Stimulated activated CD8-positive, alpha-beta memory T cell treated with anti-CD3 and anti-CD28 coated beads, Interleukin-12 subunit alpha, Interleukin-12 subunit beta, amount 100 ng/mL, for 4 hours (primary cell): ENCODE results near the gene PPARG.
"Not testable (repeated sequence)": the region's sequence is repeated elsewhere in the genome, so short reads cannot be mapped to it uniquely, and the experiment has no call there.

Experiments used
- DNase-seq: peaks from one replicate; pipeline ENCODE4 v3.0.0-alpha.2; 2020; ENCODE audit warnings: low read depth

PPARG gene

DNA sequence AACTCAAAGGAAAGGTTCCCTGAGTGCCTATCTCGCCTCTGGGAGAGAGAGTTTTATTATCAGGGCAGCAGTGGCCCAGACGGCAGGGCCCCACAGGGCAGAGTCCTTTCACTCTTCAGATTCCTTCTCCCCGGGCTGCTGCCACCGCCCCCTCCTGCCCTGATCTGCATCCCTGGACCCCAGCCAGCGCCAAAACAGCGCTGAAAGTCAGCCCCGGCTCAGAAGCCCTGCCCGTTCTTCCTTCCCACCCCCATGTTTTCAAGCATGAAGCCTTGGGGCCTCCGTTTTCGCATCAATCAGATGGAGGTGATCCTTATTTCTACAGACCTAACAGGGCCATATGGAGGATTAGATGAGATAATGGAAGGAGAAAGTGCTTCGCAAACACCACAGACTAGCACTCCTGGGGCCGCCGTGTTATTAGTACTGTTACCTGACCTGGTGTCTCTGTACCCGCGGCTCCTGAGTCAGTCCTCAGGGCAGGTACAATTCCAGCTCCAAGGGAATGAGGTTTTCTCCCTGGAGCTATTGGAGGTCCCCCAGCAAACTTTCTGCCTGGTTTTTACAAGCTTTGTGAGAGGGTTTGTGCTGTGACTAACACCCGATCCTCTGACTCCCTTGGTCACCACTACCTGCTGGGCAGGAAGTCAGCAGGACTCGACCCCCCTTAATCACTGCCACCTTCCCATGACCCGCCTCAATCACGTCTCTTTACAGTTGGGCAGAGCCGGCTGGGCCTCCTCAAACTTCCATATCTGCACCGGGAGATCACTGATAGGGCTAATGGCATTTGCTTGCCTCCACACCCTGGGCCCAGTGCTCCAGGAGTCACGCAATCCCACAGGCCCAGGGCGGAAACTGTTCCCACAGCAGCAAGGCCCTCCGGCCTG lies 156.0 kb downstream of the PPARG start:
- DNase-seq, result no peak

DNA sequence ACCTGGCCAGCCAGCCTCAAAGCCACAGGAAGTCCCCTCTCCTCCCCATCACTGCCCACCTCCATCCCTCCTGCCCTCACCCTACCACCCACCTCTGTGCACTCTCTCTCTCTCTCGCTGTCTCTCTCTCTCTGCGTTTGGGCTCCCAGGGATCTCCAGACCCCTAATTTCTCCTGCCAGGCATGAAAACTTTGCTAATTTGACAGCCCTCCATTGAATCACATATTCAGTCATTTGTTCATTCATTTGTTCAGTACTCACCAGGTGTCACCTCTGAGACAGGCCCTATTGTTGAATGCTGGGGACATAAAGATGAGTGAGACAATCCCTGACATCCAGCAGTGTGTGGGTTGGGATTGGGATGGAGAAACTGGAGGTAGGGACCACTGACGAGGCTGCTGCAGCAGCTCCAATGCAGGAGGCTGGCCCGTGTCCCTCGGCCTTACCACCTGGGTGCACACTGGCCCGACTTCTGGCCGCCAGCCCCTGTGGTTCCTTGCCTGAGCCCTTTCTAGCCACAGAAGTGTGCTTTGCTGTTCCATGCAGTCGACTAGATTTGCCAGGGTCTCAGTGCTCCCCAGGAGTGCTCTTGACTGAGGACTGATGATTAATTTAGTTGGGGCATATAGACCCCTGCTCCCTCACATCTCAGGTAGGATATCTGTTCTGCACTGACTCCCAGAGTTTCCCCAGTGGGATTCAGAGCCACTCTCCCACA lies 156.8 kb downstream of the PPARG start:
- DNase-seq, result no peak

DNA sequence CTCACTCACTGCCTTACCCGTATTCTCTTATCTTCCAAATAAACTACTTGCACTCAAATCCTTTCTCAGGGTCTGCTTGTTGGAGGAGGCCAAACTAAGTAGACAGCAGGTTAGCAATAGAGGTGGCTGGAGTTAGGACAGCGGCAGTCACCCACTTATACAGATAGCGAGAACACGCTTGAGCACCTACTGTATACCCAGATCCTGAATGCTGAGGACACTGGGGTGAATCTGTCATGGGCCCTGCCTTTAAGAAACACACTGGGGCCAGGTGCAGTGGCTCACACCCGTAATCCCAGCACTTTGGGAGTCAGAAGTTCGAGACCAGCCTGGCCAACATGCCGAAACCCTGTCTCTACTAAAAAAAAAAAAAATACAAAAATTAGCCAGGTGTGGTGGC lies 157.4 kb downstream of the PPARG start:
- DNase-seq, result no peak

DNA sequence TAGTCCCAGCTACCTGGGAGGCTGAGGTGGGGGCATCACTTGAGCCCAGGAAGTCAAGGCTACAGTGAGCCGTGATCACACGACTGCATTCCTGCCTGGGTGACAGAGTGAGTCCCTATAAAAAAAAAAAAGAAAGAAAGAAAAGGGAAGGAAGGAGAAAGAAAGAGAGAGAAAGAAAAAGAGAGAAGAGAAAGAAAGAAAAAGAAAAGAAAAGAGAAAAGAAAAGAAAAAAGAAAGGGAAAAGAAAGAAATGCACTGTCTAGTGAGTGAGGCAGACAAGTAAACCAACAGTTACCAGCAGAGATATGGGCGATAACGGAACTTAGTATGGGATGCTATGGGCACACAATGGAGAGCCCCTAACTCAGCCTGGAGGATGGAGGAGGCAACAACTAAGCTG lies 158.2 kb downstream of the PPARG start:
- DNase-seq, result no peak

DNA sequence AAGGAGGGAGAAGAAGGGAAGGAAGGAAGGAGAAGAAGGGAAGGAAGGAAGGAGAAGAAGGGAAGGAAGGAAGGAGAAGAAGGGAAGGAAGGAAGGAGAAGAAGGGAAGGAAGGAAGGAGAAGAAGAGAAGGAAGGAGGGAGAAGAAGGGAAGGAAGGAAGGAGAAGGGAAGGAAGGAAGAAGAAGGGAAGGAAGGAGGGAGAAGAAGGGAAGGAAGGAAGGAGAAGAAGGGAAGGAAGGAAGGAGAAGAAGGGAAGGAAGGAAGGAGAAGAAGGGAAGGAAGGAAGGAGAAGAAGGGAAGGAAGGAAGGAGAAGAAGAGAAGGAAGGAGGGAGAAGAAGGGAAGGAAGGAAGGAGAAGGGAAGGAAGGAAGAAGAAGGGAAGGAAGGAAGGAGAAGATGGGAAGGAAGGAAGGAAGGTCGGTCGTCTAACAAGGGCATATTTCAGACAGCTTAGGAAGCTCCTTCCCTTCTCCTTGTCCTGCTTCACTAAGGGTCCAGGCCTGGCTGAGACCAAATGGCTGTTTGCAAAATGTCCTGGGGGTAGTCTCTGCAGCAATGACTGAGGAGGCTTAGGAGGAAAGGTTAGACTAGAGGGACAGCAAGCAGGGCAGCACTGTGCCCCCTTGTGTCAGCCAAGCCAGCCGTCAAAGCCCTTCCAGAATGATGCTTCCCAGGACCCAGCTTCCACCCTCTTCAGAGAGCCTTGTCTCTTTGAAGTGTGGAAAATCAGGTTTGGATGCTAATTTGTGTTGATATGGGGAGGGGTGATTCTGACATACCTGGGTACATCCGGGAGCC lies 159.7 kb downstream of the PPARG start:
- DNase-seq, result not testable (repeated sequence)

DNA sequence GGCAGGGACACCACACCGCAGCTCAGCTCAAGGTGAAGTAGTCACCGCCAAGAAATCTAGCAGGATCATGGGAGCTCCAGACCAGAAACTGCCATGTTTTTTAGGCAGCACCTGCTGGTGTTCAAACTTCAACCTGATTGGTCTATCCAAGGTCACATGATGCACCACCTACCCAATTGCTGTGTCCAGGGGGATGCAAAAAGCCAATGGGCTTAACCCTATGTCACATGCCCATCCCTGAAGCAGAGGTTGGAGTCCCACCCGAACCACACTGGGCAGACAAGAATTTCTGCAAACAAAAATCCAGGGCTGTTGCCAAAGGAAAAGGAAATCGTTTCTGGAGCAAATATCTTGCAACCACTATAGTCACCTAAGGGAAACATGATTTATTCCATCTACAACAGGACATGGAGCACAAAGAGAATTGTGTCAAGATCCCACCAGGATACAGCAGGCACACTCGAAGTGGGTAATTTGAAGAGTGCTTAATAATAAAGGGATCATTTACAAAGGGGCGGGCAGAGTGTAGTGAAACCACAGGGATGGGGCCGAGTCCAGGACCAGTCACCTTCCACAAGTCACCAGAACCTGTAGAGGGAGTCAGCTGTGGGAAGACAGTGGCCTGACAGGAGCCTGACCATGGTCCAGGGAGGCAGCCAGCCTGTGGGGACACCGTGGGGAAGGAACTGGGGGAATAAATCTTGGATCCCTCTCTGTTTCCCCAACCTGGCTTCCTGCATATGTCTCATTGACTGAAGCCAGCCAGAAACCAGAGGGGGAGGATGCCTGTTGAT lies 161.2 kb downstream of the PPARG start:
- DNase-seq, result no peak

DNA sequence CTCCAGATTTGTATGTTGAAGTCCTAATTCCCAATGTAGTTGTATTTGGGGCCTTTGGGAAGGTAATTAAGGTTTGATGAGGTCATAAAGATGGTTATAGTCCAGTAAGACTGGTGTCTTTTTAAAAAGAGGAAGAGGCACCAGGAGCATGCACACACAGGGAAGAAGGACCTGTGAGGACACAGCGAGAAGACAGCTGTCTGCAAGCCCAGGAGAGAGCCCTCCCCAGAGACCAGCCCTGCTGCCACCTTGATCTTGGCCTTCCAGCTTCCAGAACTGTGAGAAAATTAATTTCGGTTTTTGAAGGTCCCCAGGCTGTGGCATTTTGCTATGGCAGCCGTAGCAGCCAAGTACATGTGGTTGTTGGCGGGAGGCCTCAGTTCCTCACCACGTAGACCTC lies 162.6 kb downstream of the PPARG start:
- no peak for DNase-seq

DNA sequence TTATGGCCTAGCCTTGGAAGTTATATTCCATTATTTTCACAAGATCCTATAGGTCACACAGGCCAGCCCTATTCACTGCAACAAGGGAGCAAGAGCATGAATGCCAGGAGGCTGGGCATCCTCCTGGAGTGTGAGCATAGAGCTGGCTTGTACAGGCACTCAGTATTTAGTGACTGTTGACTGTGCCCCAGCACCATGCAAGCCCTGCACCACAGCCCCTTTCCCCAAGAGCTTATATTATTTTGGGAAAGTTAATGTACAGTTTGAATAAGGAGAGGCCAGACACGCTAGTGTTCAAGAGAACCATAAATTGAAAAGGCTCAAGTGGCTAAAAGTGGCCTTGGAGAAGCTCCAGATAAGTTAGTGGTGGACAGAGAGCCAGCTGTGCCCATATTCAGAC lies 163.1 kb downstream of the PPARG start:
- no peak for DNase-seq

DNA sequence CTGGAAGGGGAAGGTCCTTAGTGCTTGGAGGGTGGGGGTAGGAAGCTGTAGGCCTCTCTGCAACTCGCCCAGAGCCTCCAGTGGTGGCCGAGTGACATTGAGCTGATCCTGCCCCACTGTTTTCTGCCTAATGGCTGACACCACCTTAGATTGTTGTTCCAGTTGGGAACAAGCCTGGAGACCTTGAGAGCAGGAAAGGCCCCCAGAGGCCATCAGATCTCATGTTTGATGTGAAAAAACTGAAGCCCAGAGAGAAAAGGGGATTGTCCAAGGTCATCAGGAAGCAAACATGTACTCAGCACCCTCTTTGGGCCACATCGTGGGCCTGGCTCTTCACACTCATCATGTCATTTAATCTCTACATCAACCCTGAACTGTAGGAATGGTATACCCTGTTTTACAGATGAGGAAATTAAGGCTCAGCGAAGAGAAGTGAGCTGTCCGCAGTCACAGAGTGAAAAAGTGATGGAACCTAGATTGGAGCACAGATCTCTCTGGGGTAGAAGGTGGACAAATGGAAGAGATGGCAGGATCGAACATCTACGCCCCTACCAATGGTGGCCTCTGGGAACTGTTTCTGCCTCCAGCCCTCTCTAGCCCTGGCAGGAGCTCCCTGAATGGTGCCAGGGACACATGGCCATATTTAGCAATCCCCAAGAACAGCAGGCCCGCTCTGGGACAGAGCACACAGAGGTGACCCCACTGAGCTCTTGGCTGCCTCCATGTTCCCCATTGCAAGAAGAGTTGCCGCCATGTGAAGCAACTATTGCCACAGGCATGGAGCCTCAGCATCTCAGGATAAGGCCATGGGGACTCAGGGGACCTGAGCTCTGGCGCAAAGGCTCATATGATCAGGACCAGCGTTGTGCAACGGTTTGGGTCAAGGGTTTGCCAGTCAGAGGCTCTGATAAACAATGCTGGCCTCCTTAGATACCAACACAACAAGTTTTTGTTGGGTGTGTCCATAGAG lies 163.8 kb downstream of the PPARG start:
- no peak for DNase-seq

DNA sequence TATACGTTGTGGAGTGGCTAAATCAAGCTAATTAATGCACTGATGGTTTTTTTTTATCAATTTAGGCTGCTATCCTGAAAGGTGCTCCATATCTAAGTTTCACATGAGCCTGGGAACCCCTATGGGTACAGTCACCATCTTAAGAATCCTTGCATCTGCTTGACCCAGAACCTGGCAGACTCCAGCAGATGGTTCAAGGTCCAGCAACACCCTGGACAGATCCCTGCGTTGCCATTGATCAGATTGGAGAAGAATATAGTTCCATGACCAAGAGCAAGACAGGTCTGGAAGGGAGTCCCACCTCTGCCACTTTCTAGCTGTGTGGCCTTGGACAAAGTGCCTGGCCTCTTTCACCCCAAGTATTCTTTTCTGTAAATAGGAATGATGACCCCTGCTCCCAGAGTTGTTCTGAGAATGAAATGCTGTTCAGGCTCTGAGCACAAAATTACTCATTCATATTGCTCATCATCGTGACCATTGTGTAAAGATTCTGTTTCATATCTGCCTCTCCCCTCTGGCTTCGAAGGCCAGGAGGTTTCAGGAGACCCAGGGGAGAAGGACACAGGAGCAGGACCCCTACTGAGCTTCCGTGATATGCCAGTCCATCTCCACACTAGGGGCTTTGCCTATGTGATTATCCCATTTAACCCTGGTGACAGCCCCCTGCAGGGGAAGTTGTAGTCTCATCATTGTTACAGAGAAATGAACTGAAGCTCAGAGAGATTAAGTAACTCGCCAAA lies 165.4 kb downstream of the PPARG start:
- DNase-seq, result no peak

DNA sequence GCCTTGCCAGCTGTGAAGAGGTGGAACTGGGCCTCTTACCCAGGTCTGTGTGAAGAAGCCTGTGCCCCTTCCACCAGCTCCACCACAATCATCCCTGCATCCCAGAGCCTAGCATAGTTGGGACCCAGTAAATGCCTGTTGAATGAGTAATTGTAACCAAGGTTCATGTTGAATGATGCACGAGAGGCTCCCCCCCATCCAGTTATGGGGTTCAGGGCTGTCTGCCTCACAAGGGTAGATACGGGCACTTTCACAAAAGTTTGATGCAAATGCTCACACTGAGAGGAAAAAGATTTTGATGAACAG lies 165.9 kb downstream of the PPARG start:
- no peak for DNase-seq

DNA sequence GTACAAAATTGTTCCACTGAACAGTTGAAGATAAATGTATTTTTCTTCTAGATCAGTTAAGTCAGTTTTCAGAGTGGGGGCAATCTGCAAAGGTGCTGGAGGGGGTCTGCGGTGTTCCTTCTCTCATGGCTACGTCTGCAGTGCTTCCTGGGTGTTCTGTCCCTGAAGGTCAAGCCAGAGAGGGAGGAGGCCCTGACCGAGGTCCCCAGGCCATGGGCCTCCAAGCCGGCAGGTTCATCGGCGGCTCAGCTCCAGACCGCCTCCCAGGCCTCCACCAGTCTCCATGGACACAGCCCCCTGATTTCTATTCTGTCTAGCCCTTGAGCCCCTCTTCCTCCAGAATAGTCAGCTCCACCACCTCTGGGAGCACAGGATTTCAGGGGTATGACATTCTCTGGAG lies 166.9 kb downstream of the PPARG start:
- no peak for DNase-seq

DNA sequence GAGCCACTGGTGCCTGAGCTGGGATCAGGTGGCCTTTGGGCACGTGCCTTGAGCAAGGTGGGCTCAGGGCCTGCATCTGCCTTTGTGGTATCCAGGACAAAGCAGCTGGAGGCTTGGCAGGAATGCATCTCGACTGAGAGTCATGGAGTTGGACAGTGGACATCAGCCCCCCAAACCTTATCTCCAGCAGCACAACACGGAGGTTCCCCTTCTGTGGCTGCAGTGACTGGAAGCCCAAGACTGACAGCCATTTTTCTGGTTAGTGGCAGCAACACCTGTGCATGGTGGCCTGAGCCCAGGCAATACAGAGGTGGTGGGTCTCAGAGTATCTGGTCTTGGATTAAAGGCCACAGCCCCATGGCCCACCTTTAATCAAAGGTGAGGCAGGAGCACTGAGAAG lies 167.6 kb downstream of the PPARG start:
- no peak for DNase-seq

DNA sequence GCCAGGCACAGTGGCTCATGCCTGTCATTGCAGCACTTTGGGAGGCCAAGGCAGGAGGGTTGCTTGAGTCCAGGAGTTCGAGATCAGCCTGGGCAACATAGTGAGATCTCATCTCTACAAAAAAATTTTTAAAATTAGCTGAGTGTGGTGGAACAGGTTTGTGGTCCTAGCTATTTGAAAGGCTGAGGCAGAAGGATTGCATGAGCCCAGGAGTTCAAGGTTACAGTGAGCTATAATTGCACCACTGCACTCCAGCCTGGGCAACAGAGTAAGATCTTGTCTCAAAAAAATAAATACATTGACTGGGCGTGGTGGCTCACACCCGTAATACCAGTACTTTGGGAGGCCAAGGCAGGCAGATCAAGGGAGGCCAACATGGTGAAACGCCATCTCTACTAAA lies 168.5 kb downstream of the PPARG start:
- DNase-seq, result not testable (repeated sequence)

DNA sequence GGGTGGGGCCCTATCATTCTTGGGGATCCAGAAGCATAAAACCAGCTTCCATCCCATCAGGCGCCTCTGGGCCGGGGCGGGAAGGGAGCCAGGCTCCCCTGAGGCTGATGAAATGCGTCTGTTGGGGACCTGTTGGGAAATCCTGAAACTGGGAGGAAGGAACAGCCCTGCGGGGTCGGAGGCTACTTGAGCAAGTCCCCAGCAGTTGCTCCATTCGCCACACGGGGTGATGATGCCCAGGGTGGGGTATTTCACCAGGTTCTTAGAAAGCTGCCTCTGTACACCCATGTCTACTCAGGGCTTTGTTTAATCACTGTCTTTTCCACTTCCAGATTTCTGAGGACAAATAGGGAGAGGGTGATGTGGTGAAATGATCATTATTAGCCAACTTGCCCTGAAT lies 170.0 kb downstream of the PPARG start:
- DNase-seq, result no peak

DNA sequence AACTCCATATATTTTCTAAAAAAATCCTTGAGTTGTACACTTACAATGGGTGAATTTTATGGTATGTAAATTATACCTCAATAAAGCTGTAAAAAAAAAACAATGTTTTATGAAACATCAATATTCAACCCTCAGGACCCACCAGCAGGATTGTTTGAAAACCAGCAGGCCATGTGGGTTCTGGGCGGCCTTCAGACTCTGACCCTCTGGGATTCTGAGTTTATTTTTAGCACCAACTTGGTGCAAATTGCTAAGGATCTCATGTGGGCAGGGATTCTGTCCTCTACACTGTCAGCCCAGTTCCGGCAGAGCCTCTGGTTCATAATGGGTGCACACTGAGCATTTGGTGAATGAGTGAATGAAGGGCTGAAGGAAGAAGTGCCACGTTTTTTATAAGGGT lies 171.3 kb downstream of the PPARG start:
- DNase-seq, result no peak

DNA sequence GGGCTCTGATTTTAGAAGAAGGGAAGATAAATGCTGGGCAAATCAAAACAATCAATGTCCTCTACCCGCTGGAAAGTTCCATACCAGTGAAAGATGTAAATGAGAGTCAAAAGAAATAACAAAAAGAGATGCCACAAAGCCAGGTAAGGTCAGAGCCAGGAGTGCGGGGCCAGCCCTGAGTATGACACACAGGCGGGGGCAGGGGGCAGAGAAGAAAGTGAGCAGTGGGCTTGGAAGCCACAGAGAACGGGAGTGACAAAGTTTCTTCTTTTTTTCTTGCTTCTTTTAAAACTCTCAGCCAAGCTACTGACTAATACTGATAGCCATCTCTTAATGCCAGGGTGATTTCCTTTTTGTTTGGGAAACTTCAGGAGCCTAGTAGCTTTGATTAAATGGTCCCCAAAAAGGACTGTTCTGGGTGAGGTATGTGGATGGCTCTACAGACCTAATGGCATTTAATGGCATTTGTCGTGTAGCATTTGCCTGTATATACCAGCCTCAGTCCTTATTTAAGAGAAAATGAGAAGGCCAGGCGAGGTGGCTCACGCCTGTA lies 172.3 kb downstream of the PPARG start:
- DNase-seq, result no peak

DNA sequence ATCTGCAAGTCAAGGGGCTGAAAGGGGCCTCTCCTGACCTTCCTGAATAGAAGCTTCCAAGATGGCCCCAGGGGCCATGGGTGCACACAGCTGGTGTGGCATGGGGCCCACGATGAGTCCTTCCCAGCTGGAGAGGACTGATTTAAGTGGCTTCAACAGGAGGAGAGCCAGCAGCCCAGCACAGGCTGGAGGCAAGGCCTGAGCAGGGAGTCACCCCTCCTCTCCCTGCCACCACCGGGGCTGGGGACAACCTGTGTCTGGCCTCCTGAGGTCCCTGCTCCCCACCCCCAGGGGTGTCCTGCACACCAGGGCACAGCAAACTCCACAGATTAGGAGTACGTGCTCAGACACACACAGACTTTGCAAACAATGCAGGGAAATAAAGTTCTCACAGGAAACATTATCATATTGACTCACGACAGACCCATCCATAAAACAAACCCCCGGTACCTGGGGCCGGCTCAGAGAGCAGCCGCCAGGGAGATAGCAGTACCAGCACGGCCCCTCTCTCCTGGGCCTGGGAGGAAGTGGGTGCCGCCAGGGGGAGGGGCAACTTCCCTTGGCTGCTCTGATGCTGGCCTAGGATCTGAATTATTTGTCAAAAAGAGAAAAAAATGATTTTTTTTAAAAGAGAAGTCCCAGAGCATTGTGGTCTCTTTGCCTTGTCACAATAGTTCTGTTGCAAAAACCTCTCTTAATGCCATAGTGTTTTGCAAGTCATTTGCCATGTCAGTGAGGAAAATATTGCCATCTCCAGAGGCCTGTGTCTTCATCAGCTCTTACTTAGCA lies 173.5 kb downstream of the PPARG start:
- no peak for DNase-seq

DNA sequence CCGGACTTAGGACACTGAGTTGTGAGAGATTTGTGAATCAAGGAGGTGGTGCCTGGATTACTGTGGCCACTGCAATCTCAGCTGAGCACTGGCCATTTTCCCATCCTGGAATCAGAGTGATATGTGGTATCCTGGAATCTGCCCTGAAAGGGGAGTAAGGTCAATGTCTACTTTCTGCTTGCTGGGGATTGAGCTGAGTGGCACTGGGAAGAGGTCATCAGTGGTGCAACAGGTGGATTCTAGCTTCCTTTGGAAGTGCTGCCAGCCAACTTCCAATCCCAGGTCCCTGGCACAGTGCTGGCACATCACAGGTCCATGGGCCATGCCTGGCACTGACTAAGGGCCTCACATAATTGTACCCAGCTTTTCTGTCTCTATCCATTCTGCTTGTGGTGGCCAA lies 174.8 kb downstream of the PPARG start:
- DNase-seq, result no peak
